NT2/D1 (cell line): Measurements from ENCODE around the gene DLG2.

Experiments
- DNase-seq: peaks from one replicate; pipeline ENCODE4 v3.0.0-alpha.2; 2011; ENCODE audit warnings: low read depth, low spot score
- H3K27me3 ChIP-seq: 2 replicates; pipeline ENCODE4 v1.6.0; 2011; ENCODE audit warnings: mild to moderate bottlenecking; ENCODE audit not compliant: insufficient read length, insufficient read depth
- H3K36me3 ChIP-seq: 2 replicates; pipeline ENCODE4 v1.6.1; 2011; ENCODE audit warnings: mild to moderate bottlenecking, low read length, mixed read lengths; ENCODE audit not compliant: insufficient read depth, insufficient read length
- H3K4me1 ChIP-seq: 2 replicates; pipeline ENCODE4 v1.5.1; 2011; ENCODE audit not compliant: insufficient read depth, insufficient read length
- H3K4me3 ChIP-seq: 2 replicates; pipeline ENCODE4 v1.5.1; 2011; ENCODE audit warnings: low read depth; ENCODE audit not compliant: insufficient read length
- H3K9ac ChIP-seq: 2 replicates; pipeline ENCODE4 v1.6.0; 2011; ENCODE audit warnings: low read depth; ENCODE audit not compliant: insufficient read length
- H3K9me3 ChIP-seq: 2 replicates; pipeline ENCODE4 v1.5.1; 2011; ENCODE audit warnings: mild to moderate bottlenecking, low read length; ENCODE audit not compliant: insufficient read depth
- SUZ12 ChIP-seq: IDR thresholded peaks from 2 replicates; pipeline ENCODE4 v1.6.1; 2011; ENCODE audit not compliant: insufficient read length, insufficient read depth; ENCODE audit errors: extremely low read depth
- YY1 ChIP-seq: IDR thresholded peaks from 2 replicates; pipeline ENCODE4 v1.6.1; 2011; ENCODE audit not compliant: insufficient read length, insufficient read depth
- ZNF274 ChIP-seq: IDR thresholded peaks from 2 replicates; pipeline ENCODE4 v1.6.1; 2011; ENCODE audit warnings: mild to moderate bottlenecking, low read depth, low read length

Gene DLG2

GRCh38 chr11:84899740-84900139, 727.4 kb downstream of the DLG2 start:
- DNase-seq, result peak; percentile 35
- H3K27me3 ChIP-seq, result no peaks in the 10 kb centered on the region

GRCh38 chr11:84899134-84899533, 728.0 kb downstream of the DLG2 start:
- Histone ChIP-seq H3K36me3 (no peaks in the 10 kb centered on the region), H3K4me3 (no peak overlapping the region), H3K4me1 (no peaks in the 10 kb centered on the region), H3K9ac (no peak overlapping the region), H3K27me3 (no peaks in the 10 kb centered on the region), H3K9me3 (no peaks in the 10 kb centered on the region)
- TF ChIP-seq SUZ12, result no peak
- DNase-seq, result no peak

More at GRCh38 chr11:84899740-84900139, 727.4 kb downstream of the DLG2 start:
- no peaks in the 10 kb centered on the region for H3K4me1 ChIP-seq
- no peaks in the 10 kb centered on the region for H3K9me3 ChIP-seq
- no peaks in the 10 kb centered on the region for H3K36me3 ChIP-seq
- no peak overlapping the region for H3K4me3 ChIP-seq
- no peak overlapping the region for H3K9ac ChIP-seq
- TF ChIP-seq SUZ12 (no peak), ZNF274 (no peak), YY1 (no peak)

GRCh38 chr11:84894666-84895065, 732.5 kb downstream of the DLG2 start:
- Histone ChIP-seq H3K9ac (no peak overlapping the region), H3K9me3 (no peaks in the 10 kb centered on the region), H3K4me3 (no peak overlapping the region), H3K4me1 (no peaks in the 10 kb centered on the region), H3K36me3 (no peaks in the 10 kb centered on the region), H3K27me3 (no peaks in the 10 kb centered on the region)
- DNase-seq, result no peak
- TF ChIP-seq SUZ12 (no peak), YY1 (no peak), ZNF274 (no peak)

GRCh38 chr11:84890676-84891075, 736.5 kb downstream of the DLG2 start:
- H3K9ac ChIP-seq, result no peak overlapping the region
- H3K4me1 ChIP-seq, result no peaks in the 10 kb centered on the region
- H3K36me3 ChIP-seq, result no peaks in the 10 kb centered on the region
- no peak for DNase-seq
- TF ChIP-seq YY1 (no peak), SUZ12 (no peak), ZNF274 (no peak)
- no peaks in the 10 kb centered on the region for H3K27me3 ChIP-seq
- H3K9me3 ChIP-seq, result no peaks in the 10 kb centered on the region
- no peak overlapping the region for H3K4me3 ChIP-seq

- no peak overlapping the region for H3K4me3 ChIP-seq
- TF ChIP-seq ZNF274 (no peak), SUZ12 (no peak), YY1 (no peak)
- H3K4me1 ChIP-seq, result no peaks in the 10 kb centered on the region
- no peak for DNase-seq
- H3K9ac ChIP-seq, result no peak overlapping the region
- H3K36me3 ChIP-seq, result no peaks in the 10 kb centered on the region
- H3K27me3 ChIP-seq, result no peaks in the 10 kb centered on the region
- no peaks in the 10 kb centered on the region for H3K9me3 ChIP-seq
These were observed 737.6 kb downstream of the DLG2 start for GRCh38 chr11:84889556-84889955.

- Histone ChIP-seq H3K4me3 (no peak overlapping the region), H3K9ac (no peak overlapping the region)
- TF ChIP-seq ZNF274 (no peak), YY1 (no peak), SUZ12 (no peak)
These were observed 740.0 kb downstream of the DLG2 start for GRCh38 chr11:84887055-84887629.

GRCh38 chr11:84886344-84886743, 740.8 kb downstream of the DLG2 start:
- no peaks in the 10 kb centered on the region for H3K9me3 ChIP-seq
- no peaks in the 10 kb centered on the region for H3K36me3 ChIP-seq
- H3K9ac ChIP-seq, result no peak overlapping the region
- H3K4me1 ChIP-seq, result no peaks in the 10 kb centered on the region
- no peaks in the 10 kb centered on the region for H3K27me3 ChIP-seq
- TF ChIP-seq SUZ12, result no peak
- TF ChIP-seq ZNF274, result no peak
- no peak for TF ChIP-seq YY1
- DNase-seq, result no peak
- H3K4me3 ChIP-seq, result no peak overlapping the region

More at GRCh38 chr11:84887055-84887629, 740.0 kb downstream of the DLG2 start:
- Histone ChIP-seq H3K36me3 (no peaks in the 10 kb centered on the region), H3K4me1 (no peaks in the 10 kb centered on the region), H3K9me3 (no peaks in the 10 kb centered on the region), H3K27me3 (no peaks in the 10 kb centered on the region)
- no peak for DNase-seq

GRCh38 chr11:84884836-84885235, 742.3 kb downstream of the DLG2 start:
- H3K9ac ChIP-seq, result no peak overlapping the region
- DNase-seq, result no peak
- H3K36me3 ChIP-seq, result no peaks in the 10 kb centered on the region
- no peaks in the 10 kb centered on the region for H3K4me1 ChIP-seq
- H3K4me3 ChIP-seq, result no peak overlapping the region
- H3K27me3 ChIP-seq, result no peaks in the 10 kb centered on the region
- TF ChIP-seq YY1 (no peak), ZNF274 (no peak)
- H3K9me3 ChIP-seq, result no peaks in the 10 kb centered on the region
